ENCODE results near the gene SAT1.

DNA sequence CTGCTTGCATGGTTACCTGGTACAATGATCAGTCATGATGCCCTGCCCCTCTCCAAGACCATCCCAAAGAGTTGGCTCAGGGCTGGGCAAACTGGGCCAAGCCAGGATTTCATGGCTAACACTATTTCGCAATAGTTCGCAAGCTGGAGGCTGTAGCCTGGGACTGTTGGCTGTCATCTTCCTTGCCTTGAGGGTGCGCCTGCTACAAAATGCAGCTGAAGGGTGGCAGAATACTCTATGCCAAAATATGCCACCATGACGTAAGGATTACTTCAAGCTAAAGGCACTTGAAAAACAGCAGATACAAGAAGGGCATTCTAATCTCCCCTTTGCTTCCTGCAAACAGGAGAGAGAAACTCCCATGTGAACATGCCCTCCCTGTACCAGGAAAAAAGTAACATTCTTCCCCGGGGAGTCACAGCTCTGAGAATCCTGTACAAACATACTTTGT is 21.0 kb downstream of the SAT1 start:
- TF ChIP-seq, protein P1, sequence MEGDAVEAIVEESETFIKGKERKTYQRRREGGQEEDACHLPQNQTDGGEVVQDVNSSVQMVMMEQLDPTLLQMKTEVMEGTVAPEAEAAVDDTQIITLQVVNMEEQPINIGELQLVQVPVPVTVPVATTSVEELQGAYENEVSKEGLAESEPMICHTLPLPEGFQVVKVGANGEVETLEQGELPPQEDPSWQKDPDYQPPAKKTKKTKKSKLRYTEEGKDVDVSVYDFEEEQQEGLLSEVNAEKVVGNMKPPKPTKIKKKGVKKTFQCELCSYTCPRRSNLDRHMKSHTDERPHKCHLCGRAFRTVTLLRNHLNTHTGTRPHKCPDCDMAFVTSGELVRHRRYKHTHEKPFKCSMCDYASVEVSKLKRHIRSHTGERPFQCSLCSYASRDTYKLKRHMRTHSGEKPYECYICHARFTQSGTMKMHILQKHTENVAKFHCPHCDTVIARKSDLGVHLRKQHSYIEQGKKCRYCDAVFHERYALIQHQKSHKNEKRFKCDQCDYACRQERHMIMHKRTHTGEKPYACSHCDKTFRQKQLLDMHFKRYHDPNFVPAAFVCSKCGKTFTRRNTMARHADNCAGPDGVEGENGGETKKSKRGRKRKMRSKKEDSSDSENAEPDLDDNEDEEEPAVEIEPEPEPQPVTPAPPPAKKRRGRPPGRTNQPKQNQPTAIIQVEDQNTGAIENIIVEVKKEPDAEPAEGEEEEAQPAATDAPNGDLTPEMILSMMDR (conservative IDR thresholded peaks at IDR 0.05 in 1 of 2, IDR thresholded peaks at IDR 0.05 in 1 of 2; ENCODE audit: low read depth in 1 of 2, low read length in 2 of 2) = no peak
- no peak for TF ChIP-seq EZH2 (IDR thresholded peaks at IDR 0.05; ENCODE audit: low read length, missing control alignments)

Data from fibroblast of lung (primary cell).